ENCODE results near the gene RUFY3. TPM values are rescaled to one million over a fixed set of nuclear protein-coding genes. Genes with fewer than 3 reads are reported as not detected.
"Not testable (repeated sequence)": the region's sequence is repeated elsewhere in the genome, so short reads cannot be mapped to it uniquely, and the experiment has no call there.

RUFY3 gene
- total RNA-seq, 1 experiment from 2014 or later: 65.2 TPM

GRCh38 chr4:70728091-70728490 lies 6.3 kb downstream of the RUFY3 start:
- in situ Hi-C loops (cut with HindIII; ENCODE audit: low sequenced_read_pairs): no loop called here
- no peak for DNase-seq (ENCODE audit: low spot score)

DNA sequence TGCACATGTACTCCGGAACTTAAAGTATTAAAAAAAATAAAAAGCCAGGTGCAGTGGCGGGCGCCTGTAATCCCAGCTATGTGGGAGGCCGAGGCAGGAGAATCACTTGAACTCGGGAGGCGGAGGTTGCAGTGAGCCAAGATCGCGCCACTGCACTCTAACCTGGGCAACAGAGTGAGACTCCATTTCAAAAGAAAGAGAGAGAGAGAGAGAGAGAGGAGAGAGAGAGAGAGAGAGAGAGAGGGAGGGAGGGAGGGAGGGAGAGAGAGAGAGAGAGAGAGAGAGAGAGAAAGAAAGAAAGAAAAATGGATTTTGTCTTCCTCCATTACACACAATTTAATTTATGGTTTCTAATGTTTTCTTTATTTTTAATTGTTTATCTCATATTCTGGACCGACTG lies 11.1 kb downstream of the RUFY3 start:
- DNase-seq (ENCODE audit: low spot score); in situ Hi-C loops (cut with HindIII; ENCODE audit: low sequenced_read_pairs): not testable (repeated sequence)

DNA sequence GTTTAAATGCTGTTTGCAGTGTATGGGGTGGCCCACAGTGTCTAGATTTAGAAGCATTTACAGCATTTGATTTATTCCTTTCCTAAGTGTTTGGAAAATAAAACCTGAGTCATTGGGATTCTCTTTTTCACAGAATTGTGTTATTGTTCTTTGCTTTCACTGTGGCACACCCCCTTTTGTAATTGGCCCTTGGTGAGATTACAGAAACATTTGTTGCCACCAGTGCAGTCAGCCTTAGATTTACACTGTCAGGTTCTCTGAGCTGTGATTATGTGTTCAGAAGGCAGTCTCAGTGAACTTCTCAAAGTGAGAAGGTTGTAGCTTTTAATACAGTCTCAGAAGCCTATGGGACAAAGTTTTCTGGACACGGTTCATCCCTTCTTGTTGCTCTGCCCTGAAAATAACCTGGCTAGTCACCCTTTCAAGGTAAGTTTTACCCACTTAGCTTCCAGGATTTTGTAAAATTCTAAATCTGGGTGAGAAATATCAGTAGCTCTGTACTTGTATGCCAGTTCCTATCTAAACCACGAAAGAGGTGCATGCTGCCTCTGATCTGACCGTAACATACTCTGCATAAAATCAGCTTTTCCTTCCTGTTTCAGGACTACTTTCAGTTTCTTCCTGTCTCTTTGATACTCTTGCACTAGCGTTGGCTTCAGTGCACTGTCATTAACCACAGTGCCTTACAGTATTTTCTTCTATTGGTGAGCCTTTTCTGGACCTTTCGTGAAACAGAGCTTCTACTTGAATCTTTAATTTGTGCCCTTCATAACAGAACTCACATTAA lies 12.6 kb downstream of the RUFY3 start:
- no peak for DNase-seq (ENCODE audit: low spot score)
- in situ Hi-C loops (cut with HindIII; ENCODE audit: low sequenced_read_pairs): no loop called here

DNA sequence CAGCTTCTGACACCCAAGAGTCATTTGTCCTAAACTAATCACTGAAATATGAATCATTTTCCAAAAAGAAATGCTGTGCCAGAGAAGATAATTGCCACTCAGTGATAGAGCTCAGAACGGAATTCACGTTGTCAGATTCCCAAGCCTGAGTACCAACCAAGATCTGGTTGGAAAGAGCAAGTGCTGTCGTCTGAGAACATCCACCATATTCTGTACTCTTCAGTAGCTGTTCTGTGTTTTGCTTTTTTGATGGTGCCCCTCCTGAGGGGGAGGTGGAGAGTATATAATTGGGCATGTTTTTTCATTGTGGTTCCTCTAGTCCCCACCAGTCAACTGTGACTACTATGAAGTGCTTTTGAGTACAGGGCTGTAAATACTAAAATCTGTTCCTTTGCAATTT lies 13.2 kb downstream of the RUFY3 start:
- in situ Hi-C loops (cut with HindIII; ENCODE audit: low sequenced_read_pairs): no loop called here
- DNase-seq (ENCODE audit: low spot score): no peak

GRCh38 chr4:70735915-70736314 lies 14.2 kb downstream of the RUFY3 start:
- DNase-seq (ENCODE audit: low spot score); in situ Hi-C loops (cut with HindIII; ENCODE audit: low sequenced_read_pairs): not testable (repeated sequence)

GRCh38 chr4:70737006-70737405 lies 15.2 kb downstream of the RUFY3 start:
- in situ Hi-C loops (cut with HindIII; ENCODE audit: low sequenced_read_pairs): no loop called here
- no peak for DNase-seq (ENCODE audit: low spot score)

GRCh38 chr4:70737409-70737808 lies 15.6 kb downstream of the RUFY3 start:
- no peak for DNase-seq (ENCODE audit: low spot score)

DNA sequence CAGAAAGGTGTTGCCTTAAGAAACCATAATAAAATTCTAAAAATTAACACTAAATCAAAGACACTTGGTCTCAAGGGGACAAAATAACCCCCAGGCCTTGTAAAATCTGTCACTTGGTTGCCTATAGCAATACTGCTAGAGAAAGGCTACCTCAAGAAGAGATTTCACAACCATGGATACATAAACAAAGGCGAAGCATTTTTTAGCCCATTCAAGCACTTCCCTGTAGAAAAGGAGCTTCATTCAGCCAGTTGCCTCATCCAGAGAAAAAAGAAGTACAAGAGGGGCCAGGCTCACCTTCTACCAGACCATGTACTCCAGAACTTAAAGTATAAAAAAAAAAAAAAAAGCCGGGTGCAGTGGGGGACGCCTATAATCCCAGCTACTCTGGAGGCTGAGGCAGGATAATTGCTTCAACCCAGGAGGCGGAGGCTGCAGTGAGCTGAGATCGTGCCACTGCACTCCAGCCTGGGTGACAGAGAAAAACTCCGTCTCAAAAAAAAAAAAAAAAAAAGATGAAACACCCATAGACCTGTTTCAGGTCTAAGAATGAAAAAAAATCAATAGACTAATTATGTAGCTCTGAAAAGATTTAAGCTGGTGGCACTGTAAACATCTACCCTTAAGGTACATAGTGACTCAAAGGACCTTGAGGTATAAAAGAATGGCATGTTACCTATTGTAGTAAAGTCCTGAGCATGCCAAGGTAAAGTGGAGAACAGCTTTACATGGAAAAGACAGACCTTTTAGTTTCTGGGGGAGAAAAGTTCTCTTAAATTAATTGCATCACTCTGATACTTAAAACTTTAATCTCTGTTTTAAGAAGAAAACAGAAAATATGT lies 18.0 kb downstream of the RUFY3 start:
- in situ Hi-C loops (cut with HindIII; ENCODE audit: low sequenced_read_pairs): no loop called here
- no peak for DNase-seq (ENCODE audit: low spot score)

More at GRCh38 chr4:70737409-70737808, 15.6 kb downstream of the RUFY3 start:
- in situ Hi-C loops (cut with HindIII; ENCODE audit: low sequenced_read_pairs): no loop called here

- in situ Hi-C loops (cut with HindIII; ENCODE audit: low sequenced_read_pairs): no loop called here
- no peak for DNase-seq (ENCODE audit: low spot score)
Measured at GRCh38 chr4:70741867-70742658, 20.3 kb downstream of the RUFY3 start.

GRCh38 chr4:70743731-70744130 lies 22.0 kb downstream of the RUFY3 start:
- in situ Hi-C loops (cut with HindIII; ENCODE audit: low sequenced_read_pairs): no loop called here
- DNase-seq (ENCODE audit: low spot score): no peak

- in situ Hi-C loops (cut with HindIII; ENCODE audit: low sequenced_read_pairs): no loop called here
- DNase-seq (ENCODE audit: low spot score): no peak
Measured at GRCh38 chr4:70746179-70746839, 24.5 kb downstream of the RUFY3 start.

- in situ Hi-C loops (cut with HindIII; ENCODE audit: low sequenced_read_pairs): no loop called here
- no peak for DNase-seq (ENCODE audit: low spot score)
Measured at GRCh38 chr4:70747874-70748273, 26.1 kb downstream of the RUFY3 start.

DNA sequence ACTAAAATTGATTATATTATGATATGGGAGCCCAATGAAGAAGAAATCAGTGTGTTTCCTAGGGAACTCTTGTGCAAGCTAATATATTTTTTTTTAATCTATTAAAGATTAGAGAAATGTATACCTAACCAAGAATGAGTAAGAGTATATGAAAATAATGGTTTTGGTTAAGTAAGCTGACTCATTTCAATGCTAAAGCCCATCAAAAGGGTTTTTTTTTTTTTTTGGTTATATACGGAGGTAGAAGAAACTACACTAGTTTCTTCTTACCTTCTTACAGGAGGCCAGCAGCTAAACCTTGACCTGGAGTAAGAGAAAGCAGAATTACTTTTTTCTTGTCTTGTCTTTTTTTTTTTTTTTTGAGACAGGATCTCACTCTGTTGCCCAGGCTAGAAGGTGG lies 27.5 kb downstream of the RUFY3 start:
- in situ Hi-C loops (cut with HindIII; ENCODE audit: low sequenced_read_pairs): no loop called here
- DNase-seq (ENCODE audit: low spot score): no peak

GRCh38 chr4:70752236-70752635 lies 30.5 kb downstream of the RUFY3 start:
- no peak for DNase-seq (ENCODE audit: low spot score)
- in situ Hi-C loops (cut with HindIII; ENCODE audit: low sequenced_read_pairs): no loop called here

DNA sequence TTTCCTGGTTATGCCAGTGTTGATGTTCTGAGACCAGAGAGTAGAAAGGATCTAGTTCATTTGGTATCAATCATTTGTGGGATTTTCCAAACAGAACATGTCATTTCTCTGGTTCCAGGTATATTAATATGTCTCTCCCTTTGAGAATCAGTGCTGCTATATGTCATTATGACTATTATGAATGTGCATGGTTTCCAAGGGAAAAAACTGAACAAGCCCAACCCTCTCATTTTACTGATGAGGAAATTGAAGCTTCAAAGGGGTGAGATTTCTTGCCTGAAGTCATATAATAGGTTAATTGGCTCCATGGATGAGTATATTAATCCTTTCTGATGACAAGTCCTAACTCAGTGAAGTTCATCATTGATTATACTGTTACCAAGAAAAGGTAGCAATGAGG lies 31.9 kb downstream of the RUFY3 start:
- no peak for DNase-seq (ENCODE audit: low spot score)
- in situ Hi-C loops (cut with HindIII; ENCODE audit: low sequenced_read_pairs): no loop called here

DNA sequence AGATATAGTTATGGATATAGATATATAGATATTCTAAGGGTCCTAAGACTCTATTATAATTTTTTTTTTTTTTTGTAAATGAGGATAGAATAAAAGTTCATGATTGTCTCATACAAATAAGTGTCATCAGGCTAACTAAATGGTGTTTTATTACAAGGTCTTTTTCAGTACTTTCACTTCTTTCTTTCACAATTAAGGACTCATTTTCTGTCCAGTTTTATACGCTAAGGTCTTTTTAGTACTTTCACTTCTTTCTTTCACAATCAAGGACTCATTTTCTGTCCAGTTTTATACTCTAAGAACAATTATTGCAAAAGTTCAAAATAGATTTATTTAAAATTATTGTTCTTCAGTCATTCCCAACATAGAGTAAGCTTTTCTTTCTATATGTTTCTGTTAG lies 32.7 kb downstream of the RUFY3 start:
- DNase-seq (ENCODE audit: low spot score): no peak
- in situ Hi-C loops (cut with HindIII; ENCODE audit: low sequenced_read_pairs): no loop called here

DNA sequence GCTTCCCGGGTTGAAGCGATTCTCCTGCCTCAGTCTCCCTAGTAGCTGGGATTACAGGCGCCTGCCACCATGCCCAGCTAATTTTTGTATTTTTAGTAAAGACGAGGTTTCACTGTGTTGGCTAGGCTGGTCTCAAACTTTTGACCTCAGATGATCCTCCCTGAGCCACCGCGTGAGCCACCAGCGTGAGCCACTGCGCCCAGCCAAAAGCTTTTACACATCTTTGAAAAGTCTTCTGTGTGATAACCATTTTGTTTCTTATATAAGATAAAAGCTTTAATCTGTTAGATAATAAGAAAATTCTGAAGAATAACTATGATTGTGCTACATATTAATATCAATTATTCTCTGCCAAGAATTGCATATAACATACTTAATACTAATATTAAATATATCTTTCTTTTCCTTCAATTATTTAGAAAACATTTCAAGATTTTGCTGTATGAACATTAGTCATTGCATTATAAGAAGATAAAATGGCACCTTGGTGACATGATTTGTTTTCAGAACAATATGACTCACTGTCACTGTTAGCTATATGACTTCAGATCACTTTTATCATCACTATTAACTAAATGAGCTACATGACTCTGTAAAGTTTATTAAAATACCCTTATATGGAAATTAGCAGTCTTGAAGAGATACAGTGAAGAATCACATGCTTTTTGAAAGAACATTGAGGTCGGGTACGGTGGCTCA lies 33.4 kb downstream of the RUFY3 start:
- no peak for DNase-seq (ENCODE audit: low spot score)
- in situ Hi-C loops (cut with HindIII; ENCODE audit: low sequenced_read_pairs): no loop called here

DNA sequence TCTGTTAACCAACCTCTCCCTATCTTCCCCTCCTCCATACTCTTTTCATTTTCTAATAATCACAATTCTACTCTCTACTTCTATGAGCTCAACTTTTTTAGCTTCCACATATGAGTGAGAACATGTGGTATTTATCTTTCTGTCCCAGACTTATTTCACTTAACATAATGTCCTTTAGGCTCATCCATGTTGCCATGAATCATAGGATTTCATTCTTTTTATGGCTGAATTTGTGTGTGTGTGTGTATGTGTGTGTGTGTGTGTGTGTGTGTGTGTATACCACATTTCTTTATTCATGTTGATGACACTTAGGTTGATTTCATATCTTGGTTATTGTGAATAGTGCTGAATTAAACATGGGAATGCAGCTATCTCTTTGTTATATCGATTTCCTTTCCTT lies 37.4 kb downstream of the RUFY3 start:
- in situ Hi-C loops (cut with HindIII; ENCODE audit: low sequenced_read_pairs): no loop called here
- no peak for DNase-seq (ENCODE audit: low spot score)

DNA sequence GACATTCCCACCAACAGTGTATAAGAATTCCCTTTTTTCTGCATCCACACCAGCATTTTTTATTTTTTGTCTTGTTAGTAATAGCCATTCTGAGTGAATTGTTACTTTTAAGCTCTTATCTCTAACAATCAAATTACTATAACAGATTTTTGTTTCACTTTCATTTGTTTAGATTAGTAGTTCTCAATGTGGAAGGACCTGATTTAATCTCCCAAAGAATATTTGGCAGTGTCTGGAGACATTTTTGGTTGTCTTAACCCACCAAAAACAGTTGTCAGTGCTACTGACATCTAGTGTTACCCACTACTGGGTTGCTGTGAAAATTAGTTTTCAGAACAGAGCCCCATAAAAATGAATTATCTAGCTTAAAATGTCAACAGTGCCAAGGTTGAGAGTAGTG lies 37.9 kb downstream of the RUFY3 start:
- DNase-seq (ENCODE audit: low spot score): no peak
- in situ Hi-C loops (cut with HindIII; ENCODE audit: low sequenced_read_pairs): no loop called here
